ENCODE results near the gene ADAMTS15. TPM values are rescaled to one million over a fixed set of nuclear protein-coding genes. Genes with fewer than 3 reads are reported as not detected.

Gene ADAMTS15
- total and polyA plus RNA-seq, 10 of the 15 experiments (the other 5 are each of a cell fraction or from before 2014, with no cell fraction given), result not detected

GRCh38 chr11:130512662-130513061, 64.2 kb downstream of the ADAMTS15 start:
- Histone ChIP-seq H3K27me3 (replicated peaks in 1 of 2; ENCODE audit: control insufficient read depth in 2 of 2, insufficient read depth in 2 of 2, low read length in 1 of 2) (peaks cover 1 to 4% of the 10 kb centered on the region in 2 experiments; a peak in 3 of 4 replicates), H3K4me2 (ENCODE audit: control insufficient read depth, insufficient read depth) (no peak overlapping the region), H3K9ac (ENCODE audit: control insufficient read depth, insufficient read depth, low read length) (no peak overlapping the region), H3K4me3 (no peak overlapping the region), H3K27ac (ENCODE audit: control insufficient read depth, insufficient read depth) (no peak overlapping the region), H3K4me1 (ENCODE audit: control insufficient read depth, insufficient read depth, low read length) (no peaks in the 10 kb centered on the region), H3K36me3 (ENCODE audit: control insufficient read depth in 2 of 2, insufficient read depth in 2 of 2, low read length in 1 of 2) (no peaks in the 10 kb centered on the region), H2AFZ (ENCODE audit: control insufficient read depth, low read depth, low read length) (no peak overlapping the region), H3K79me2 (ENCODE audit: control insufficient read depth, insufficient read depth, low read length) (no peaks in the 10 kb centered on the region), H3K9me3 (replicated peaks; ENCODE audit: control insufficient read depth, insufficient read depth, low read length) (no peaks in the 10 kb centered on the region; the same call in 2 of the 3 replicates), H4K20me1 (ENCODE audit: control insufficient read depth, insufficient read depth) (no peaks in the 10 kb centered on the region)
- CTCF ChIA-PET, result no interaction called here
- in situ Hi-C loops (cut with MboI) (no loop called here), intact Hi-C loops (cut with micrococcal nuclease; ENCODE audit: unreplicated experiment) (no loop called here)
- WGBS (ENCODE audit: insufficient coverage, insufficient replicate concordance, low lambda C conversion rate, missing lambda C conversion rate), result 9% methylated on average over 4 of the region's 4 CpGs
- no TSS peak for BruUV-seq (replicated peaks)
- RAD21 ChIA-PET (ENCODE audit: unreplicated experiment), result no interaction called here
- SMC1A ChIA-PET (ENCODE audit: uncharacterized antibody, unreplicated experiment), result no interaction called here
- FAIRE-seq, result no peak
- POLR2A ChIA-PET, result no interaction called here
- TF ChIP-seq TARDBP (IDR thresholded peaks at IDR 0.05; ENCODE audit: borderline replicate concordance), result no peak
- TF ChIP-seq E4F1 (IDR thresholded peaks at IDR 0.05; ENCODE audit: borderline replicate concordance, partially characterized antibody), result no peak
- no peak for TF ChIP-seq ZBTB40 (IDR thresholded peaks at IDR 0.05; ENCODE audit: borderline replicate concordance)
- no peak for TF ChIP-seq ZNF622 (IDR thresholded peaks at IDR 0.05)
- no peak for TF ChIP-seq MTA2 (IDR thresholded peaks at IDR 0.05; ENCODE audit: low read depth)
- TF ChIP-seq FOS (IDR thresholded peaks at IDR 0.05; ENCODE audit: borderline replicate concordance, extremely low read depth, insufficient read length), result no peak
- no peak for TF ChIP-seq CREB1 (IDR thresholded peaks at IDR 0.05; ENCODE audit: low read depth)
- no peak for TF ChIP-seq ATF7 (IDR thresholded peaks at IDR 0.05; ENCODE audit: low read depth)
- TF ChIP-seq HDAC2 (IDR thresholded peaks at IDR 0.05), result no peak
- no peak for TF ChIP-seq SMC3 (IDR thresholded peaks at IDR 0.05; ENCODE audit: borderline replicate concordance, low read length)
- TF ChIP-seq ZNF592 (IDR thresholded peaks at IDR 0.05), result no peak
- no peak for ATAC-seq
- no peak for DNase-seq (ENCODE audit: low read depth, low spot score)
